CD4-positive, alpha-beta T cell (primary cell): ENCODE results near the gene GCDH. TPM values are rescaled to one million over a fixed set of nuclear protein-coding genes. Genes with fewer than 3 reads are reported as not detected.

ENCODE experiments used
- ATAC-seq: fragments of 200-7000 bp; cut with Tn5 transposase; one replicate; pipeline ENCODE4 v1.10.0; 2022; ENCODE audit warnings: mild to moderate bottlenecking; ENCODE audit not compliant: poor library complexity
- CTCF ChIA-PET: fragments of 350-600 bp; sonication (Branson Sonifier 250); formaldehyde crosslinking; loops from one replicate; lab custom pipeline; 2021; ENCODE audit warnings: antibody characterized with exemption, inconsistent platforms; lab: Charles Lee
- POLR2A ChIA-PET: fragments of 350-600 bp; sonication (Branson Sonifier 250); formaldehyde crosslinking; loops from one replicate; lab custom pipeline; 2021; ENCODE audit warnings: antibody characterized with exemption, inconsistent platforms; lab: Charles Lee
- DNase-seq, 14 experiments: peaks; one replicate each; pipeline ENCODE4 v3.0.0-alpha.2; 2013 to 2020; ENCODE audit warnings: mixed read lengths in 2 of 14
- H3K27ac ChIP-seq, 2 donors: one replicate each; pipeline versions ENCODE4 v1.5.1 to v1.7.0; 2013; ENCODE audit warnings: low read length in 2 of 2, low read depth in 1 of 2, mild to moderate bottlenecking in 1 of 2
- H3K27me3 ChIP-seq, 2 experiments: 1 replicate in 1 of 2; 2 replicates in 1 of 2; pipeline versions ENCODE4 v1.6.1 to v1.7.0; 2013; ENCODE audit warnings: low read length in 2 of 2, control low read depth in 1 of 2, mild to moderate bottlenecking in 1 of 2, moderate library complexity in 1 of 2; ENCODE audit not compliant: insufficient read depth in 2 of 2, control insufficient read depth in 1 of 2
- H3K36me3 ChIP-seq: one replicate; pipeline ENCODE4 v1.6.1; 2013; ENCODE audit warnings: low read length, control low read depth; ENCODE audit not compliant: insufficient read depth
- H3K4me1 ChIP-seq: one replicate; pipeline ENCODE4 v1.6.1; 2013; ENCODE audit warnings: low read length, control low read depth; ENCODE audit not compliant: insufficient read depth
- H3K4me3 ChIP-seq: one replicate; pipeline ENCODE4 v1.5.1; 2013; ENCODE audit warnings: mild to moderate bottlenecking, low read length, moderate library complexity
- H3K9me3 ChIP-seq, 2 experiments: 1 replicate in 1 of 2; 2 replicates in 1 of 2; pipeline versions ENCODE4 v1.6.1 to v1.7.0; 2013; ENCODE audit warnings: low read length in 2 of 2, mild to moderate bottlenecking in 2 of 2, control low read depth in 1 of 2, moderate library complexity in 1 of 2; ENCODE audit not compliant: control insufficient read depth in 1 of 2, insufficient read depth in 1 of 2
- H3K27ac Mint-ChIP-seq: one replicate; pipeline ENCODE4 v1.8.0; 2020; ENCODE audit warnings: mixed read lengths
- H3K27me3 Mint-ChIP-seq: one replicate; pipeline ENCODE4 v1.8.0; 2021; ENCODE audit warnings: mixed read lengths
- H3K36me3 Mint-ChIP-seq: one replicate; pipeline ENCODE4 v1.8.0; 2021; ENCODE audit warnings: low read depth, mixed read lengths
- H3K4me1 Mint-ChIP-seq: one replicate; pipeline ENCODE4 v1.8.0; 2021; ENCODE audit warnings: low read depth, mixed read lengths
- H3K4me3 Mint-ChIP-seq: one replicate; pipeline ENCODE4 v1.8.0; 2020; ENCODE audit warnings: mild to moderate bottlenecking, mixed read lengths
- H3K9me3 Mint-ChIP-seq: one replicate; pipeline ENCODE4 v1.8.0; 2020; ENCODE audit warnings: mixed read lengths
- intact Hi-C, 2 experiments: fragments of 100-400 bp; cut with DNase I in 1 of 2; cut with micrococcal nuclease in 1 of 2; formaldehyde crosslinking; loops; one replicate each; pipeline versions ENCODE4 v1.15.1 to v1.9.0; 2023 to 2025; cut with DNase I, micrococcal nuclease
- polyA plus RNA-seq, 2 donors: library from polyadenylated mRNA; unstranded; fragments of 120-200 nt; gene quantifications; one replicate each; pipeline ENCODE4 v1.2.1, GENCODE V29; 2013
- total RNA-seq, 174 experiments: library from RNA in 2 of 174; stranded (reverse) in 2 of 174; gene quantifications; one replicate each; pipeline ENCODE4 v1.2.3 and lab custom pipeline; 2021 to 2026
- TF ChIP-seq, protein P1 (sequence below): fragments of 200-600 bp; IDR thresholded peaks from one replicate; pipeline ENCODE4 v1.8.0; 2022; ENCODE audit warnings: antibody characterized with exemption, mild to moderate bottlenecking

GCDH gene
- total RNA-seq, result 10 to 100 TPM; 39.2 to 42.1 TPM
- 28.1 TPM for polyA plus RNA-seq (2013, experiment 1 of 2)
- 31.4 TPM for polyA plus RNA-seq (2013, experiment 2 of 2)
- 18.8 to 77.6 (median 39.4) reads per million in 172 experiments for total RNA-seq (lab: John Stamatoyannopoulos, UW)

DNA sequence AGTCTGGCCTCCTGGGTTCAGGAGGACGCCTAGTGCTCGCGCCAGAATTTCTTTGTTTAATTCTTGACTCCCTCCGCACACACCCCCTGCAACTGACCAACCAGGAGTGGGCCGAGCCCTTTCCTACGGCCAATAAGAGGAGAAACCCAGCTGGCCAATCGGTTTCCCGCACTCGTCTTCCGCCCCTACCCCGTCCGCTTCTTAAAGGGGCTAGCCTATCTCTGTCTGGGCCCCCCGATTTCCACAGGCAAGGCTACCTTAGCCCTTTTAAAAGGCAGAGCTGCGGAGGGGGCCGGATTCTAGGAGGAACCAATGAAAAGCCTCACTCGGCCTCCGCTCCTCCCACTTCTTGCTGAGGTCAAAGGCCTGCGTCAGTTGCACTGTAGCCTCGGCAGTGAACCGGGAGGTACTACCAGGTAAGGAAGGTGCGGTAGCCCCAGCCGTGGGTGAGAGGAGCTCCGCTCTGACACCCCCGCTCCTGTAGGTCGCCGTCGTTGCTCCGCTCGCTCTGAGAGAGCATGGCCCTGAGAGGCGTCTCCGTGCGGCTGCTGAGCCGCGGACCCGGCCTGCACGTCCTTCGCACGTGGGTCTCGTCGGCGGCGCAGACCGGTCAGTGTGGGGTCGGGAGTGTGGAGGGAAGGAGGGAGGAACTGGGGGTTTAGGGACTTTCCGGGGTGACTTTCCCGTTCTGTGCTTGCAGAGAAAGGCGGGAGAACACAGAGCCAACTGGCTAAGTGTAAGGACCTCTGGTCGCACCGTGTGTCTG lies at the start of gene GCDH:
Gene GCDH, plus strand, starts transcription at position 374 of the 766 bp plus-strand sequence. Its CDS starts 145 bp downstream, at position 519.
- H3K27ac Mint-ChIP-seq, result peak within 1 kb of the TSS; percentile 90
- peaks cover 40% of the 10 kb centered on the region for H3K36me3 Mint-ChIP-seq
- H3K4me3 ChIP-seq, result peak within 1 kb of the TSS; percentile 89
- intact Hi-C loops, result loop anchor here (1.0 to 2.0 kb wide), 5 partner anchors 23 to 66 kb away; partner anchors contain the start of genes CALR (in 2 of the 2), FARSA (in 1 of the 2), GADD45GIP1 (in 1 of the 2) and SYCE2 (in 1 of the 2)
- H3K4me1 Mint-ChIP-seq, result peaks cover 31% of the 10 kb centered on the region
- TF ChIP-seq, protein P1, sequence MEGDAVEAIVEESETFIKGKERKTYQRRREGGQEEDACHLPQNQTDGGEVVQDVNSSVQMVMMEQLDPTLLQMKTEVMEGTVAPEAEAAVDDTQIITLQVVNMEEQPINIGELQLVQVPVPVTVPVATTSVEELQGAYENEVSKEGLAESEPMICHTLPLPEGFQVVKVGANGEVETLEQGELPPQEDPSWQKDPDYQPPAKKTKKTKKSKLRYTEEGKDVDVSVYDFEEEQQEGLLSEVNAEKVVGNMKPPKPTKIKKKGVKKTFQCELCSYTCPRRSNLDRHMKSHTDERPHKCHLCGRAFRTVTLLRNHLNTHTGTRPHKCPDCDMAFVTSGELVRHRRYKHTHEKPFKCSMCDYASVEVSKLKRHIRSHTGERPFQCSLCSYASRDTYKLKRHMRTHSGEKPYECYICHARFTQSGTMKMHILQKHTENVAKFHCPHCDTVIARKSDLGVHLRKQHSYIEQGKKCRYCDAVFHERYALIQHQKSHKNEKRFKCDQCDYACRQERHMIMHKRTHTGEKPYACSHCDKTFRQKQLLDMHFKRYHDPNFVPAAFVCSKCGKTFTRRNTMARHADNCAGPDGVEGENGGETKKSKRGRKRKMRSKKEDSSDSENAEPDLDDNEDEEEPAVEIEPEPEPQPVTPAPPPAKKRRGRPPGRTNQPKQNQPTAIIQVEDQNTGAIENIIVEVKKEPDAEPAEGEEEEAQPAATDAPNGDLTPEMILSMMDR, result no peak
- no peaks in the 10 kb centered on the region for H3K9me3 ChIP-seq
- no peaks in the 10 kb centered on the region for H3K27me3 Mint-ChIP-seq
- ChIA-PET POLR2A (interaction anchor here (0.6 to 2.6 kb wide), 34 partner anchors 8 to 1631 kb away, joined by 3 to 47 read pairs (median 4); partner anchors contain the start of genes CALR, DNASE2, FARSA and GADD45GIP1), CTCF (interaction anchor here (0.7 to 2.6 kb wide), 9 partner anchors 10 to 170 kb away, joined by 3 to 17 read pairs (median 4); partner anchors contain the start of genes DNASE2, RNASEH2A and SYCE2)
- ATAC-seq (peak; percentile 89), DNase-seq (peak; percentile 90 to 99 (median 94))
- no peaks in the 10 kb centered on the region for H3K27me3 ChIP-seq
- peaks cover 24% of the 10 kb centered on the region for H3K36me3 ChIP-seq
- H3K4me1 ChIP-seq, result peaks cover 25% of the 10 kb centered on the region
- H3K27ac ChIP-seq, result peak within 1 kb of the TSS; percentile 67 to 68
- no peaks in the 10 kb centered on the region for H3K9me3 Mint-ChIP-seq
- peak within 1 kb of the TSS; percentile 96 for H3K4me3 Mint-ChIP-seq

DNA sequence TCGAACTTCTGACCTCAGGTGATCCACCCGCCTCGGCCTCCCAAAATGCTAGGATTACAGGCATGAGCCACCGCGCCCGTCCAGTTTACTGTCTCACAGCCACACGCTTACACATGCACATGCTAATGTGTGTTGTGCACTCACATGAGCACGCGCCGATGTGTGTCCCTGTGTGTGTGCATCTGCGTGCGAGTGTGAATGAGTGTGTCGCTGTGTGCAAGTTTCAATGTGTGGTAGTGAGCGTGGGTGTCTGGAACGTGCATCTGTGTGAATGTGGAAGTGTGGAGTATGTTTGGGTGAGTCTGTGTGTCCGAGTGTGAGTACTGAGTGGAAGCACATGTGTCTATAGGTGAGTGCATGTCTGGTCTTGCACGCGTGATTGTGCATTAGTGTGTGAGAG lies 48.4 kb upstream of the GCDH start:
- ATAC-seq (no peak), DNase-seq (no peak)
- peaks cover 33% of the 10 kb centered on the region for H3K4me1 ChIP-seq
- ChIA-PET POLR2A (no interaction called here), CTCF (no interaction called here)
- Mint-ChIP-seq H3K9me3 (no peaks in the 10 kb centered on the region), H3K27ac (no peak overlapping the region), H3K27me3 (peaks cover 75% of the 10 kb centered on the region), H3K4me1 (peaks cover 33% of the 10 kb centered on the region), H3K4me3 (no peak overlapping the region), H3K36me3 (no peaks in the 10 kb centered on the region)
- peaks cover 0 to 16% of the 10 kb centered on the region in 2 experiments for H3K9me3 ChIP-seq
- intact Hi-C loops, result no loop called here
- TF ChIP-seq, protein P1, result no peak
- peaks cover 67 to 81% of the 10 kb centered on the region in 2 experiments for H3K27me3 ChIP-seq
- H3K36me3 ChIP-seq, result no peaks in the 10 kb centered on the region
- H3K4me3 ChIP-seq, result no peak overlapping the region
- no peak overlapping the region for H3K27ac ChIP-seq

DNA sequence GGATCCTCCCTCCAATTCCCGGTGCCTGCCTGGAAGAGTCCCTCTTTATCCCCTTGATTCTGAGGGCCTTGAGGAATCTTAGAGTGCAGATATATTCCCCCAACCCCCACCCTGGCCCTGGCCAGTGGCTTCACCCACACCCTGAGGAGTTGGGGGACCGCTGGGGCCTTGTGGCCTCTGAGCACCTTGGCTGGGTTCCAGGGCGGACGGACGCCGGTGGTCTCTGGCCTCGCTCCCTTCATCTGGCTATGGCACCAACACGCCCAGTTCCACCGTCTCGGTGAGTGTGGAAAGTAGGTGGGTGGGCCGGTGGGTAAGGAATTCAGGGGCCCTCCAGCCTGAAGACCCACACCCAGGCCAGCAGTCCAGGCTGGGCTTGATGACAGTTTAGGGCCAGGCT lies 47.6 kb upstream of the GCDH start:
- no peaks in the 10 kb centered on the region for H3K9me3 Mint-ChIP-seq
- intact Hi-C loops, result no loop called here
- Histone ChIP-seq H3K9me3 (peaks cover 0 to 16% of the 10 kb centered on the region in 2 experiments), H3K4me1 (peaks cover 36% of the 10 kb centered on the region), H3K27me3 (peaks cover 65 to 79% of the 10 kb centered on the region in 2 experiments), H3K36me3 (no peaks in the 10 kb centered on the region), H3K4me3 (no peak overlapping the region), H3K27ac (no peak overlapping the region)
- no peak for ATAC-seq
- peaks cover 75% of the 10 kb centered on the region for H3K27me3 Mint-ChIP-seq
- H3K4me3 Mint-ChIP-seq, result no peak overlapping the region
- H3K27ac Mint-ChIP-seq, result no peak overlapping the region
- no peak for DNase-seq
- POLR2A ChIA-PET, result no interaction called here
- H3K36me3 Mint-ChIP-seq, result no peaks in the 10 kb centered on the region
- CTCF ChIA-PET, result no interaction called here
- H3K4me1 Mint-ChIP-seq, result peaks cover 28% of the 10 kb centered on the region
- TF ChIP-seq, protein P1, result no peak
